ENCODE measurements around the gene RAB40C. TPM values are rescaled to one million over a fixed set of nuclear protein-coding genes. Genes with fewer than 3 reads are reported as not detected.
"Not testable (repeated sequence)": the region's sequence is repeated elsewhere in the genome, so short reads cannot be mapped to it uniquely, and the experiment has no call there.

Gene RAB40C
- total RNA-seq, 2 donors from 2014 or later, result 15.0 to 15.3 TPM

DNA sequence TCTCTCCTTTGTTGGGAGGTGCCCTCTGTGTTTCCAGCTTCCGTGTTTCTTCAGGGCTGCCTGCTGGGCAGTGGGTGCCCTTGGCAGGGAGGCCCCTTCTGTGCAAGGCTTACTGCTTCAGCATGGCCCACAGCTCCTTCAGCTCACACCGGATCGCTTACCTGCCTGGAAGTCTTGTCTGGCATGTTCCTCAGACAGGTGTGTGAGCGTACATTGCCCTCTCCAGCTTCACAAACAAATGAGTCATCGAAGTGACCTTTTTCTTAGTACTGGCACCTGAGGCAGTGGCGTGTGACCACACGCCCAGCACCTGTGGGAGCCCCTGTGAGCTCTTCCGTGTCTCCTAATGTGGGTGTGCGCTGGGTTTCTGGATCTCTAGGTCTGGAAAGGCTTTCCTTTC lies 3.5 kb downstream of the RAB40C start:
- no peak overlapping the region for H3K4me3 Mint-ChIP-seq
- no peaks in the 10 kb centered on the region for H3K27me3 Mint-ChIP-seq (ENCODE audit: low read depth)
- H3K36me3 Mint-ChIP-seq (ENCODE audit: insufficient read depth in 2 of 2), result peaks cover 0 to 4% of the 10 kb centered on the region in 2 donors
- peaks cover 45% of the 10 kb centered on the region for H3K4me1 Mint-ChIP-seq (ENCODE audit: low read depth)
- H3K27ac Mint-ChIP-seq, result no peak overlapping the region
- ATAC-seq (replicated peaks in 1 of 2), result no peak
- no peaks in the 10 kb centered on the region for H3K9me3 Mint-ChIP-seq
- no peak for DNase-seq

DNA sequence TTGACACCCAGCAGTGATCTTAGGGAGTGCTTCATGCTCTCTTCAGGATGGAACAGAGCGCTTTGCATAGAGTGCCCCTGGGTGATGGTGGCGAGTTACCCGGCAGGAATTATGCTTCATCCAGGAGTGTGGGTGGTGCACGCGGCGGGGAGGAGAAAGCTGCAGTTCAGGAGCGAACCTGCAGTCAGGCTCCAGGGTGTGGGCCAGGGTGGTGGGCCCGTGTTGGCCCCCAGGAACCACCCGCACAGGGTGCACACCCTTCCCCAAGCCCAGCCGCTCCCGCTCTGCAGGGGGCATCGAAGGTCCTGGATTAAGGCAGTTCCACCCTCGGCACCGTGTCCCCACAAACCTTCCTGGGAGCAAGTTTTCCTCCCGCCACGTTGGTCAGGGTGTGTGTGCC lies 3.9 kb downstream of the RAB40C start:
- Mint-ChIP-seq H3K27ac (no peak overlapping the region), H3K9me3 (no peaks in the 10 kb centered on the region), H3K27me3 (ENCODE audit: low read depth) (no peaks in the 10 kb centered on the region), H3K4me3 (no peak overlapping the region), H3K4me1 (ENCODE audit: low read depth) (peaks cover 44% of the 10 kb centered on the region), H3K36me3 (ENCODE audit: insufficient read depth in 2 of 2) (peaks cover 1 to 2% of the 10 kb centered on the region in 2 donors)
- ATAC-seq (replicated peaks in 1 of 2), result no peak
- DNase-seq, result no peak

- no peak for DNase-seq
- H3K4me3 Mint-ChIP-seq, result no peak overlapping the region
- peaks cover 44% of the 10 kb centered on the region for H3K4me1 Mint-ChIP-seq (ENCODE audit: low read depth)
- peaks cover 1 to 2% of the 10 kb centered on the region in 2 donors for H3K36me3 Mint-ChIP-seq (ENCODE audit: insufficient read depth in 2 of 2)
- no peaks in the 10 kb centered on the region for H3K9me3 Mint-ChIP-seq
- H3K27ac Mint-ChIP-seq, result no peak overlapping the region
- no peak for ATAC-seq (replicated peaks in 1 of 2)
- no peaks in the 10 kb centered on the region for H3K27me3 Mint-ChIP-seq (ENCODE audit: low read depth)
These were observed 5.2 kb downstream of the RAB40C start for GRCh38 chr16:595094-595528.

DNA sequence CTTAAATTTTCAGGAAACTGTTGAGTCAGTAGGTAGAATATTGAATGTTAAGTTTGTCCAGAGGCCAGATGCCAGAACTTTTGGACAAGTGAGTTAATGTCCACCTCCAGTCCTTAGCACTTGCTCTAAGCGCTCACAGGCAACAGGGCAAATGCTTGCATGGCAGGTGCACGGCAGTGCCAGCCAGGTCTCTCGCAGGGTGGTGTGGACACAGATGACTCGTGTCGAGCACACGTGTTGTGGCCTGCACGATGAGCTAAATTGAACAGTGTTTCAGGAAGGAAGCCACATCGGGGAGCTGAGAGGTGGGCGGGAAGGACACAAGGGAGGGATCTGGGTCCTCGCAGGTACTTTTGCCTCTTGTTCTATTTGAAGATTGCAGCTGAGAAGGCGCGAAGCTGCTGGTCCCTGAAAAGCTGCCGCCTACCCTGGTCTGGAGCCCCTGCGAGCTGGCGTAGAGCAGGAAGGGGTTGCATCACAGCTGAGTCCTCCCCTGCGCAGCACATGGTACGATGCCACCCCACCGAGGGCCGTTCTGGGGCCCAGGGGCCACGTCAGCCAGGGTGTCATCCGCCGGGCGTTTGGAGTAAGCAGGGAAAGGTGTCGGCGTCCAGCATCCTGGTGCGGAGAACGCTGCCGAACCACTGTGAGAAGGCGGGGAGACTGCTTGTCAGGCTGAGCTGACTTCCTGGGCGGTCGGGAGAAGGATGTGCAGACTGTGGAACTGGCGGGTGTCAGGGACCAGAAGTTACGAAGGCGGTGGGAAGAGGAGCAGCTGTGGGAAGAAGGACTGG lies 6.3 kb downstream of the RAB40C start:
- no peaks in the 10 kb centered on the region for H3K9me3 Mint-ChIP-seq
- peaks cover 0 to 2% of the 10 kb centered on the region in 2 donors for H3K36me3 Mint-ChIP-seq (ENCODE audit: insufficient read depth in 2 of 2)
- no peaks in the 10 kb centered on the region for H3K27me3 Mint-ChIP-seq (ENCODE audit: low read depth)
- no peak overlapping the region for H3K4me3 Mint-ChIP-seq
- peaks cover 43% of the 10 kb centered on the region for H3K4me1 Mint-ChIP-seq (ENCODE audit: low read depth)
- H3K27ac Mint-ChIP-seq, result no peak overlapping the region
- ATAC-seq (replicated peaks in 1 of 2) (peak in 1 of 2 donors; percentile 43), DNase-seq (no peak)

GRCh38 chr16:596736-597060 lies 6.8 kb downstream of the RAB40C start:
- DNase-seq (no peak), ATAC-seq (replicated peaks in 1 of 2) (no peak)
- Mint-ChIP-seq H3K36me3 (ENCODE audit: insufficient read depth in 2 of 2) (peaks cover 0 to 2% of the 10 kb centered on the region in 2 donors), H3K27me3 (ENCODE audit: low read depth) (no peaks in the 10 kb centered on the region), H3K4me1 (ENCODE audit: low read depth) (peaks cover 38% of the 10 kb centered on the region), H3K27ac (no peak overlapping the region), H3K9me3 (no peaks in the 10 kb centered on the region), H3K4me3 (no peak overlapping the region)

- H3K27me3 Mint-ChIP-seq (ENCODE audit: low read depth); H3K27ac Mint-ChIP-seq; H3K9me3 Mint-ChIP-seq; DNase-seq; H3K36me3 Mint-ChIP-seq (ENCODE audit: insufficient read depth in 2 of 2); ATAC-seq (replicated peaks in 1 of 2); H3K4me3 Mint-ChIP-seq: not testable (repeated sequence)
- peaks cover 30% of the 10 kb centered on the region for H3K4me1 Mint-ChIP-seq (ENCODE audit: low read depth)
These were observed 7.8 kb downstream of the RAB40C start for GRCh38 chr16:597655-598054.

DNA sequence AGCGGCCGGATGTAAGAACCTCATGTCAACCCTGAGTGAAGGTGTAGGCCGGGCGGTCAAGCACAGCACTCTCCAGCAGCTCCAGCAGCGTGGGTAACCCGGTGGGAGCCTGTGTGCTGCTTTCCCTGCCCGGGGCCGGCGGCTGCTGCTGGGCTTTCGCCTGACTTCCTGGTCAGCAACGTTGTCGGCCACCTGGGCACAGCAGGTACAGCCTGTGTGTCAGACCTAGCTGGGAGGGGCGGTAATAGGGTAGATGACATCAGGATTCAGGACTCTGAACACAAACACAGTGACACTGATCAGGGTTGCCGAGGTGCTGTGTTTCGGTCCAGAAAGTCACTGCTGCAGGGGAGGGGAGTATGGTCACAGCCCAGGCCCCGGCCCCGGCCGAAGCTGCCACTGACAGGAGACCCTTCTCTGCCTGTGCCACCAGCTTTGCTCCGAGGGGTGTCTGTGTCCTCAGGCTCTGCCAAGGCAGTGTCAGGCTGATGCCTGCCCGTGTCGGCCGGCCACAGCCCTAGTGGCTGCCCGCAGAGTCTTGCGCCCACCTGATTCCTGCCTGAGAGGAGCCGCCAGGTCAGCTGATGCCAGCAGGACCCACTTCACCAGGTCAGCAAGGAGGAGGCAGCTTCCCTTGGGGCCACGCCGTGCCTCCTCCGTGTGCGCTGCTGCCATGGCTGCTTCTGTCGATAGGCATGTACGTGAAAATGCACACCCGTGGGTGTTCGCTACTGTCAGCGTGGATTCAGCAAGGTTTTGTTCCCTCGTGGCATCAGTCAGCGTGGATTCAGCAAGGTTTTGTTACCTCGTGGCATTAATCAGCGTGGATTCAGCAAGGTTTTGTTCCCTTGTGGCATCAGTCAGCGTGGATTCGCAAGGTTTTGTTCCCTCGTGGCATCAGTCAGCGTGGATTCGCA lies 9.2 kb downstream of the RAB40C start:
- no peak overlapping the region for H3K27ac Mint-ChIP-seq
- peaks cover 0 to 2% of the 10 kb centered on the region in 2 donors for H3K36me3 Mint-ChIP-seq (ENCODE audit: insufficient read depth in 2 of 2)
- no peaks in the 10 kb centered on the region for H3K27me3 Mint-ChIP-seq (ENCODE audit: low read depth)
- no peak for DNase-seq
- peaks cover 27% of the 10 kb centered on the region for H3K4me1 Mint-ChIP-seq (ENCODE audit: low read depth)
- H3K9me3 Mint-ChIP-seq, result no peaks in the 10 kb centered on the region
- no peak overlapping the region for H3K4me3 Mint-ChIP-seq
- ATAC-seq (replicated peaks in 1 of 2), result no peak

- Mint-ChIP-seq H3K27ac (peak overlapping the region; percentile 46), H3K27me3 (ENCODE audit: low read depth) (no peaks in the 10 kb centered on the region), H3K36me3 (ENCODE audit: insufficient read depth in 2 of 2) (peaks cover 2% of the 10 kb centered on the region in 2 donors), H3K9me3 (no peaks in the 10 kb centered on the region), H3K4me1 (ENCODE audit: low read depth) (peaks cover 26% of the 10 kb centered on the region), H3K4me3 (no peak overlapping the region)
- DNase-seq (no peak), ATAC-seq (replicated peaks in 1 of 2) (no peak)
These were observed 10.9 kb downstream of the RAB40C start for GRCh38 chr16:600781-601180.

- H3K27ac Mint-ChIP-seq, result no peak overlapping the region
- DNase-seq (no peak), ATAC-seq (replicated peaks in 1 of 2) (no peak)
- no peaks in the 10 kb centered on the region for H3K27me3 Mint-ChIP-seq (ENCODE audit: low read depth)
- H3K9me3 Mint-ChIP-seq, result no peaks in the 10 kb centered on the region
- peaks cover 35% of the 10 kb centered on the region for H3K4me1 Mint-ChIP-seq (ENCODE audit: low read depth)
- H3K4me3 Mint-ChIP-seq, result no peak overlapping the region
- peaks cover 0 to 2% of the 10 kb centered on the region in 2 donors for H3K36me3 Mint-ChIP-seq (ENCODE audit: insufficient read depth in 2 of 2)
These were observed 14.1 kb downstream of the RAB40C start for GRCh38 chr16:603933-604332.

DNA sequence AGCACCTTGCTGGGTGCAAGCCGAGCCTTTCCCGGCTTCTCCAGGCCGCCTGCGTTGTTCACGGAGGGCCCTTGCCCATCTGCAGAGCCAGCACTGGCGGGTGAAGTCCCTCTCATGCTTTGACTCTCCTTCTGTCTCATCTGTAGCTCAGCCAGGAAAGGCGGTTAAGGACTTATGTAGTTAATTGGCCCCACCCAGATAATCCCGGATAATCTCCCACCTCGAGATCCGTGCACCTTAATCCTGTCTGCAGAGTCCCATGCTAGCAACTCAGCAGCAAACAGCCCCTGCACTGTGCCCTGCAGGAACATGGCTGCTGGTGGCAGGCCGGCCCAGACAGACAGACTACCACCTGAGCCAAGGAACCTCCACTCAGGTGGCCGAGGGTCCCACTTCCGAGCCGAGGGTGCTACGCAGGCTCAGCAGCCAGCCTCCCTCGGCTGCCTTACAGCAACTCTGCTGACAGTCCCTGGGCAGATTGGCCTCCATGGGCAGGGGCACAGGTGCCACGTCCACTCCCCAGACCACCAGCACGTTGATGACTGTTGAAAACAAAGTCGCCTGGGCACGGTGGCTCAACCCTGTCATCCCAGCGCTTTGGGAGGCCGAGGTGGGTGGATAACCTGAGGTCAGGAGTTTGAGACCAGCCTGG lies 16.9 kb downstream of the RAB40C start:
- DNase-seq, result no peak
- no peak for ATAC-seq (replicated peaks in 1 of 2)
- Mint-ChIP-seq H3K9me3 (no peaks in the 10 kb centered on the region), H3K27ac (no peak overlapping the region), H3K4me1 (ENCODE audit: low read depth) (peaks cover 39% of the 10 kb centered on the region), H3K4me3 (no peak overlapping the region), H3K27me3 (ENCODE audit: low read depth) (no peaks in the 10 kb centered on the region), H3K36me3 (ENCODE audit: insufficient read depth in 2 of 2) (peaks cover 0 to 2% of the 10 kb centered on the region in 2 donors)

- Mint-ChIP-seq H3K4me3 (peak overlapping the region in 1 of 2 donors; percentile 37), H3K9me3 (no peaks in the 10 kb centered on the region), H3K27me3 (ENCODE audit: low read depth) (no peaks in the 10 kb centered on the region), H3K4me1 (ENCODE audit: low read depth) (peaks cover 33% of the 10 kb centered on the region), H3K36me3 (ENCODE audit: insufficient read depth in 2 of 2) (peaks cover 0 to 2% of the 10 kb centered on the region in 2 donors), H3K27ac (no peak overlapping the region)
- peak; percentile 96 for ATAC-seq (replicated peaks in 1 of 2)
- peak; percentile 67 to 72 for DNase-seq
These were observed 18.2 kb downstream of the RAB40C start for GRCh38 chr16:608019-608418.

DNA sequence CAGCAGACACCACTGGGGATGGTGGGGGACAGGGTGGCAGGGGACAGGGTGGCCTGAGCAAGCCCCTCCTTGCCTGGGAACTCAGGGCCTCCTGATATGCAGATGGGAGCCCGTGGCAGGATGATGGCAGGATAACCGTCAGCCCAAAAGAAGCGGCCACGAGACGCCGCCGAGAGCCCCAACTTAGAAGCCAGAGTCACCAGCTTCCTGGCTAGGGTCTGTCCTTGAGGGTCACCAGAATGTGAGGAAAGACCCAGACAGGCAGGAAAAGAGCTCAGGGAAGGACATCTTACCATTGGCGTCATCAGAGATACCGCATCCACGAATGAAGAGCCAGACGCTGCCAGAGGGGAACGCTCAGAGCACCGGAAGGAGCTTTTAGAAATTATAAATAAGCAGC lies 19.4 kb downstream of the RAB40C start:
- Mint-ChIP-seq H3K4me1 (ENCODE audit: low read depth) (peaks cover 29% of the 10 kb centered on the region), H3K27me3 (ENCODE audit: low read depth) (no peaks in the 10 kb centered on the region), H3K36me3 (ENCODE audit: insufficient read depth in 2 of 2) (peaks cover 0 to 2% of the 10 kb centered on the region in 2 donors), H3K4me3 (no peak overlapping the region), H3K9me3 (no peaks in the 10 kb centered on the region), H3K27ac (no peak overlapping the region)
- DNase-seq (no peak), ATAC-seq (replicated peaks in 1 of 2) (no peak)

DNA sequence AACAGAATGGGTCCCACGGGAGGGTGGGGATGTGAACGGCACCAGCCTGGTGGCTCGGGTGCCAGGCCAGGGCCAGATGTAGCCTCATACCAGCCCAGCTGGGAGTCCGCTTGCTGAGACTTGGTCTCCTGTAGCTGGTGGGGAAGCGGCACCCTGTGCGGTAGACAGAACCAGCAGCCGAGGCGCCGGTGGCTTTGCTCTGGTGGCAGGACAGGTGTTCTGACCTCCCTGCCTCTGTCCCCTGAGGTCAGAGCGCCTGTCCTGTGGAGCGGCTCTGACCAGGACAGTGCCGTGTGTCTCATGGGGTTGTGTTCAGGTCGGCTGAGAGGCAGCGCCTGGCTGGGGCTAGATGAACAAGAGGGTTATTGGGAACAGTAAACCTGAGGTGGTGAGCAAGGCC lies 20.1 kb downstream of the RAB40C start:
- Mint-ChIP-seq H3K27ac (no peak overlapping the region), H3K4me1 (ENCODE audit: low read depth) (peaks cover 26% of the 10 kb centered on the region), H3K36me3 (ENCODE audit: insufficient read depth in 2 of 2) (peaks cover 0 to 2% of the 10 kb centered on the region in 2 donors), H3K4me3 (no peak overlapping the region), H3K27me3 (ENCODE audit: low read depth) (no peaks in the 10 kb centered on the region), H3K9me3 (no peaks in the 10 kb centered on the region)
- DNase-seq (no peak), ATAC-seq (replicated peaks in 1 of 2) (no peak)

All from activated T-cell treated with anti-CD3 and anti-CD28 coated beads, Interleukin-2, amount 50 U/mL, for 72 hours (primary cell).